ENCODE data around the gene ORAI2.

Gene ORAI2

DNA sequence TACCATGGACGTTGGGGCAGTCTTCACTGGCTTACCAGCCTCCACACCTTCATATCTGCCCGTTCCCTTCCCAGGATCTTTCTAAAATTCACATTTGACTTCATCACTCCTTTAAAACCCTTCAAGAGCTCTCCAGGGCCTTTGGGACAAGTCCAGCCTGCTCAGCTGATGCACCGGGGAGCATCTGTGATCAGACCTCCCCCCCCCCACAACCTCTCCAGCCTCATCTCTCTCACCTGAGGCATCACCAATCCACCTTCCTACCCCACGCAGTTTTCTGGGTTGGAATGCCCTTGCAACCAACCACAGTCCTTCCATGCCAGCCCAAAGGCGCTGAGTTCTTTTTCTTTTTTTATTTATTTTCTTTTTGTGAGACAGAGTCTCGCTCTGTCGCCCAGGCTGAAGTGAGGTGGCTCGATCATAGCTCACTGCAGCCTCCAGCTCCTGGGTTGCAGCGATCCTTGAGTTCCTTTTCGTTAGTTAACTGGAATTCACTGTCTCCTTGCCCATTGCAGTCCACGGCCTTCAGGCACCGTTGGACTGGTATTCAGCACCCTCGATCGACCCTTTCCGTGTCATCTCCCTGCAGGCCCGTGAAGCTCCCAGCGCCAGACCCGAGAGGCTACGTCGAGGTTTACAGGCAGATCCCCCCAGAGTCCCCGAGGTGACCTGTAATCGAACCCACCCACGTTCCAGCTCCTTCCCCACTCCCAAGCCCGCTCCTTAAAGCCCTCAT, 30.6 kb downstream of the ORAI2 start:
- no peaks in the 10 kb centered on the region for H3K27me3 ChIP-seq (replicated peaks in 2 of 5; ENCODE audit: control insufficient read depth in 4 of 5, insufficient read depth in 5 of 5, low read length in 4 of 5)
- H3K4me3 ChIP-seq (ENCODE audit: control insufficient read depth in 1 of 7, extremely low read depth in 1 of 7, insufficient read depth in 4 of 7, low read depth in 2 of 7, low read length in 6 of 7), result peak overlapping the region; percentile 63 to 100 (median 98)
- WGBS (ENCODE audit: insufficient coverage), result 18% methylated on average over 22 of the region's 24 CpGs
- H3K4me1 ChIP-seq (ENCODE audit: control extremely low read depth in 1 of 4, control insufficient read depth in 4 of 4, insufficient read depth in 4 of 4, low read length in 3 of 4), result peaks cover 5 to 20% (median 18%) of the 10 kb centered on the region in 4 experiments
- ChIA-PET POLR2A (interaction anchor here (1.2 kb wide), 1 partner anchor 30 kb away, joined by 4 read pairs; the partner anchor contains the start of gene ORAI2), CTCF (interaction anchor here (1.9 to 63.4 kb wide), 3 partner anchors 8 to 45 kb away, joined by 7 to 1488 read pairs (median 15); partner anchors contain the start of genes ORAI2 and PRKRIP1)
- H3K9me3 ChIP-seq (ENCODE audit: control extremely low read depth in 1 of 5, control insufficient read depth in 4 of 5, insufficient read depth in 2 of 5, low read depth in 1 of 5, low read length in 4 of 5), result no peaks in the 10 kb centered on the region
- DNase-seq, result peak in 2 of 3 donors; percentile 17 to 28
- H3K36me3 ChIP-seq (ENCODE audit: control insufficient read depth in 4 of 4, insufficient read depth in 4 of 4, low read length in 3 of 4), result peaks cover 3 to 18% (median 9%) of the 10 kb centered on the region in 4 experiments
- peak overlapping the region; percentile 66 to 85 for H3K27ac ChIP-seq (ENCODE audit: insufficient read depth in 1 of 2, low read depth in 1 of 2, low read length in 2 of 2, poor library complexity in 1 of 2, severe bottlenecking in 2 of 2)

DNA sequence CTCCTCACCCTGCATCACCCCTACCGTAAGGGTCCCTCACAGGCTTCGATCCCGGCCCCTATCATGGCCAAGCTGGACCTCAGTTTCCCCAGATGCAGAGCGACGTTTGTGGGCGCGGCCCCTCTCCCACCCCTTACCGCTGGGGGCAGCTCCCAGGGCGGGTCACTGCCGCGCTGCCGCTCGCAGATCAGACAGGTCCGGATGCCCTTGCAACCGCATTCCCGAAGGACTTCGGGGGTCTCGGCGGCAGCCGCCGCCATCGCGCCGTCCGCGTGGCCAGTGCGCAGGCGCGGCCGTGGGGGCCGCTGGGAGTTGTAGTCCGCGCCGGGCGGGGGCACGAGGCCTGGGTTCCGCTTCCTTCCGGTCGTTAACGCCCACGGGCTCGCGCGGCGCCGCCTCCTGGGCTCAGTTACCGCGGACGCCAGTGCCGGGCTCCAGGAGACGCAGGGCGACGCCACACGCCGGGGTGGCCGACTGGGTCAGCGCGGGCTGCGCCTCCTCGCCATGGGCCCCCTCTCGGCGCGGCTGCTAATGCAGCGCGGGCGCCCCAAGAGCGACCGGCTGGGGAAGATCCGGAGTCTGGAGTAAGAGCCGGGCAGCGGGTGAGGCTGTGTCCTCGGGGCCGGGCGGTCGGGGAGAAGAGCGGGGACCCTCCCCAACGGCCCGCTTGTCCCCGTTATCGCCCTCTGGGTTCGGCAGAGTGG, 31.4 kb downstream of the ORAI2 start, which contains the start of the genes ALKBH4 and LRWD1:
ALKBH4 (minus strand) TSS at position 287 of the 704 bp plus-strand sequence; CDS start at position 260, 27 bp downstream.
LRWD1 (plus strand) TSS at position 408 of the 704 bp plus-strand sequence; CDS start at position 505, 97 bp downstream.
- H3K9me3 ChIP-seq (ENCODE audit: control extremely low read depth in 1 of 5, control insufficient read depth in 4 of 5, insufficient read depth in 2 of 5, low read depth in 1 of 5, low read length in 4 of 5), result no peaks in the 10 kb centered on the region
- H3K4me1 ChIP-seq (ENCODE audit: control extremely low read depth in 1 of 4, control insufficient read depth in 4 of 4, insufficient read depth in 4 of 4, low read length in 3 of 4), result peaks cover 5 to 20% (median 18%) of the 10 kb centered on the region in 4 experiments
- H3K27ac ChIP-seq (ENCODE audit: insufficient read depth in 1 of 2, low read depth in 1 of 2, low read length in 2 of 2, poor library complexity in 1 of 2, severe bottlenecking in 2 of 2), result peak within 1 kb of the TSS; percentile 66 to 85
- peak; percentile 91 to 94 (median 93) for DNase-seq
- peaks cover 3 to 16% (median 10%) of the 10 kb centered on the region in 4 experiments for H3K36me3 ChIP-seq (ENCODE audit: control insufficient read depth in 4 of 4, insufficient read depth in 4 of 4, low read length in 3 of 4)
- ChIA-PET CTCF (interaction anchor here (1.9 to 63.4 kb wide), 2 partner anchors 9 to 46 kb away, joined by 7 to 1488 read pairs; partner anchors contain the start of genes ORAI2 and PRKRIP1), POLR2A (interaction anchor here (1.2 kb wide), 1 partner anchor 31 kb away, joined by 4 read pairs; the partner anchor contains the start of gene ORAI2)
- no peaks in the 10 kb centered on the region for H3K27me3 ChIP-seq (replicated peaks in 2 of 5; ENCODE audit: control insufficient read depth in 4 of 5, insufficient read depth in 5 of 5, low read length in 4 of 5)
- WGBS (ENCODE audit: insufficient coverage), result under 1% methylated on average over 78 of the region's 81 CpGs
- peak within 1 kb of the TSS; percentile 63 to 100 (median 98) for H3K4me3 ChIP-seq (ENCODE audit: control insufficient read depth in 1 of 7, extremely low read depth in 1 of 7, insufficient read depth in 4 of 7, low read depth in 2 of 7, low read length in 6 of 7)

DNA sequence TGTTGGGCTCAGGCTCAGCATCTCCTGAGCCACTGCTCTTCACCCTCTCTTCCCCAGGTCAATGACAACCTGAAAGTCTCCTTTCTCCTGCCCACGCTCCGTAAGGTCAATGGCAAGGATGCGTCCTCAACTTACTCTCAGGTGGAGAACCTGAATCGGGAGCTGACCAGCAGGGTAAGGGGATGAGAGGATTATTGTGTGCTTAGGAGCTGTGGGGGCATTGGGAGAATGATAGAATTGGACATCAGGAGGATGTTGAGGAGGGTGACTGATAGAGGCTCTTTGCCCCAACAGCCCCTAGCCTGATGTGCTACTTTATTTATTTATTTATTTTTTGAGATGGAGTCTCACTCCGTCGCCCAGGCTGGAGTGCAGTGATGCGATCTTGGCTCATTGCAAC, 32.7 kb downstream of the ORAI2 start:
- ChIA-PET POLR2A (no interaction called here), CTCF (interaction anchor here (1.4 to 63.4 kb wide), 2 partner anchors 15 to 47 kb away, joined by 5 to 1488 read pairs; partner anchors contain the start of genes ORAI2 and PRKRIP1)
- H3K4me1 ChIP-seq (ENCODE audit: control extremely low read depth in 1 of 4, control insufficient read depth in 4 of 4, insufficient read depth in 4 of 4, low read length in 3 of 4), result peaks cover 5 to 20% (median 18%) of the 10 kb centered on the region in 4 experiments
- H3K27ac ChIP-seq (ENCODE audit: insufficient read depth in 1 of 2, low read depth in 1 of 2, low read length in 2 of 2, poor library complexity in 1 of 2, severe bottlenecking in 2 of 2), result no peak overlapping the region
- H3K9me3 ChIP-seq (ENCODE audit: control extremely low read depth in 1 of 5, control insufficient read depth in 4 of 5, insufficient read depth in 2 of 5, low read depth in 1 of 5, low read length in 4 of 5), result no peaks in the 10 kb centered on the region
- H3K27me3 ChIP-seq (replicated peaks in 2 of 5; ENCODE audit: control insufficient read depth in 4 of 5, insufficient read depth in 5 of 5, low read length in 4 of 5), result no peaks in the 10 kb centered on the region
- WGBS (ENCODE audit: insufficient coverage), result 100% methylated on average over 2 of the region's 7 CpGs
- no peak for DNase-seq
- H3K4me3 ChIP-seq (ENCODE audit: control insufficient read depth in 1 of 7, extremely low read depth in 1 of 7, insufficient read depth in 4 of 7, low read depth in 2 of 7, low read length in 6 of 7), result peak overlapping the region in 5 of 7 experiments; percentile 27 to 100 (median 96)
- peaks cover 3 to 20% (median 15%) of the 10 kb centered on the region in 4 experiments for H3K36me3 ChIP-seq (ENCODE audit: control insufficient read depth in 4 of 4, insufficient read depth in 4 of 4, low read length in 3 of 4)

DNA sequence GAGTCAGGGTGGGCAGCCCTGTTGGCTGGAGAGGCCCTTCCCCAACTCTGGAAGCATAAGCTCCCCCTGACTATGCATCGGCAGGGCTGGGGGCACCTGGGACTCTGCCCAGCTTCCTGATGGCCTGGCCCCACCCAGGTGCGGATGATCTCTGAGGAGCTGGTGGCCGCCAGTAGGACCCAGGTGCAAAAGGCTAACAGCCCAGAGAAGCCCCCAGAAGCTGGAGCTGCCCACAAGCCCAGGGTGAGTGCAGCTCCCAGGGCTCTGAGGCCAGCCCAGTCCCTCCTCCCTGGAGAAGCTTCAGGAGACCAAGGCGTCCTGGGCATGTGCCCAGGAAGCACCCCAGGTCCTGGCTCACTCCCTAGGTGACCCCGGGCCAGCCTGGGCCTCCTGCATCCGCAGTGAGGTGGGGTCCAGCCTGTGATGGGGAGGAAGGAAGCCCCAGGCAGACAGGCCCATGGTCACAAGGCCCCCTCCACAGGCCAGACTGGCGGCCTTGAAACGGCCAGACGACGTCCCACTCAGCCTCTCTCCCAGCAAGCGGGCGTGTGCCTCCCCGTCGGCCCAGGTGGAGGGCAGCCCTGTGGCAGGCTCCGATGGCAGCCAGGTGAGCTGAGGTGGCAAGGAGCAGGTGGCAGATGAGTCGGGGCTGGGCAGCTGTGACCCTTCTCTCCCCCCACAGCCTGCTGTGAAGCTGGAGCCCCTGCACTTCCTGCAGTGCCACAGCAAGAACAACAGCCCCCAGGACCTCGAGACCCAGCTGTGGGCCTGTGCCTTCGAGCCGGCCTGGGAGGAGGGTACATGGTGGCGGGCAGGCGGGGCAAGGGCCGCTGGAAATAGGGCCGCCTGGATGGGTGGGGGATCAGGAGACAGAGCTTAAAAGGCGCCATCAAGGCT, 34.5 kb downstream of the ORAI2 start:
- Histone ChIP-seq H3K27ac (ENCODE audit: insufficient read depth in 1 of 2, low read depth in 1 of 2, low read length in 2 of 2, poor library complexity in 1 of 2, severe bottlenecking in 2 of 2) (no peak overlapping the region), H3K36me3 (ENCODE audit: control insufficient read depth in 4 of 4, insufficient read depth in 4 of 4, low read length in 3 of 4) (peaks cover 3 to 35% (median 23%) of the 10 kb centered on the region in 4 experiments), H3K4me1 (ENCODE audit: control extremely low read depth in 1 of 4, control insufficient read depth in 4 of 4, insufficient read depth in 4 of 4, low read length in 3 of 4) (peaks cover 5 to 20% (median 18%) of the 10 kb centered on the region in 4 experiments), H3K4me3 (ENCODE audit: control insufficient read depth in 1 of 7, extremely low read depth in 1 of 7, insufficient read depth in 4 of 7, low read depth in 2 of 7, low read length in 6 of 7) (no peak overlapping the region), H3K27me3 (replicated peaks in 2 of 5; ENCODE audit: control insufficient read depth in 4 of 5, insufficient read depth in 5 of 5, low read length in 4 of 5) (no peaks in the 10 kb centered on the region), H3K9me3 (ENCODE audit: control extremely low read depth in 1 of 5, control insufficient read depth in 4 of 5, insufficient read depth in 2 of 5, low read depth in 1 of 5, low read length in 4 of 5) (no peaks in the 10 kb centered on the region)
- 97% methylated on average over 19 of the region's 24 CpGs for WGBS (ENCODE audit: insufficient coverage)
- DNase-seq, result no peak
- ChIA-PET CTCF (interaction anchor here (0.7 to 63.4 kb wide), 7 partner anchors 11 to 1965 kb away, joined by 3 to 1488 read pairs (median 4); partner anchors contain the start of genes ORAI2 and PRKRIP1), POLR2A (no interaction called here)

DNA sequence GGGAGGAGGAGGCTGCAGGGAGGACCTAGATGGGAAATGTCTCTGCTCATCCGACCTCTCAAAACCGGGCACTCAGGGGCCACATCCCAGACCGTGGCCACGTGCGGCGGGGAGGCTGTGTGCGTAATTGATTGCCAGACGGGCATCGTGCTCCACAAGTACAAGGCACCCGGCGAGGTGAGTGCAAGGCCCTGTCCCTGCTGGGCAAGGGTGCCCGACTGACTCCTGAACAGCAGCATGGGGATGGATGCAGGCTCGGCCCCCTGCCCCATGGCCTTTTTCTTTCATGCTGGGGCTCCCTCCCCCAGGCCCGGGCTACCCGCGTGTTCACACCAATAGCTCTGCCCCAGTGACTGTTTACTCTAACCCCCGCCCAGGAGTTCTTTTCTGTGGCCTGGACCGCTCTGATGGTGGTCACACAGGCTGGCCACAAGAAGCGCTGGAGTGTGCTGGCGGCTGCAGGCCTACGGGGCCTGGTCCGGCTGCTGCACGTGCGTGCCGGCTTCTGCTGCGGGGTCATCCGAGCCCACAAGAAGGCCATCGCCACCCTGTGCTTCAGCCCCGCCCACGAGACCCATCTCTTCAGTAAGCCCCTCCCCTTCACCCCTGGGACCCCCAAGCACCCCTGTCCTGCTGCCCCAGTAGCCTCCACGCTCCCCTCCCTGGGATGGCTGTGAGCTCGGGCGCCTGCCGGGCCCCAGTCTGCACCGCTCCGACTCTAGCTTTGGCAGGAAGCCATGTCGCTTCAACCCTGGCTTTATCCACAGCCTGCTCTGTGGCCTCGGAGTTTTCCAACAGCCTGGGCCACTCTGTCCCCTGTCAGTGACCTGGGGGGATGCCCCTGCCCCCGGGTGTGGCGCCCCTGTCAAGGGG, 35.3 kb downstream of the ORAI2 start:
- POLR2A ChIA-PET, result no interaction called here
- DNase-seq, result no peak
- WGBS (ENCODE audit: insufficient coverage), result 95% methylated on average over 28 of the region's 40 CpGs
- peaks cover 3 to 43% (median 31%) of the 10 kb centered on the region in 4 experiments for H3K36me3 ChIP-seq (ENCODE audit: control insufficient read depth in 4 of 4, insufficient read depth in 4 of 4, low read length in 3 of 4)
- H3K27ac ChIP-seq (ENCODE audit: insufficient read depth in 1 of 2, low read depth in 1 of 2, low read length in 2 of 2, poor library complexity in 1 of 2, severe bottlenecking in 2 of 2), result no peak overlapping the region
- CTCF ChIA-PET, result interaction anchor here (1.1 to 63.4 kb wide), 3 partner anchors 12 to 81 kb away, joined by 3 to 1488 read pairs (median 5); partner anchors contain the start of genes ORAI2 and PRKRIP1
- peaks cover 5 to 19% (median 15%) of the 10 kb centered on the region in 4 experiments for H3K4me1 ChIP-seq (ENCODE audit: control extremely low read depth in 1 of 4, control insufficient read depth in 4 of 4, insufficient read depth in 4 of 4, low read length in 3 of 4)
- H3K9me3 ChIP-seq (ENCODE audit: control extremely low read depth in 1 of 5, control insufficient read depth in 4 of 5, insufficient read depth in 2 of 5, low read depth in 1 of 5, low read length in 4 of 5), result no peaks in the 10 kb centered on the region
- H3K27me3 ChIP-seq (replicated peaks in 2 of 5; ENCODE audit: control insufficient read depth in 4 of 5, insufficient read depth in 5 of 5, low read length in 4 of 5), result no peaks in the 10 kb centered on the region
- no peak overlapping the region for H3K4me3 ChIP-seq (ENCODE audit: control insufficient read depth in 1 of 7, extremely low read depth in 1 of 7, insufficient read depth in 4 of 7, low read depth in 2 of 7, low read length in 6 of 7)

Data from common myeloid progenitor, CD34-positive (primary cell).